Upper lobe of right lung (tissue), 1 donor: Measurements from ENCODE around the gene TUBGCP3. TPM values are rescaled to one million over a fixed set of nuclear protein-coding genes. Genes with fewer than 3 reads are reported as not detected.

ENCODE experiments used
- ATAC-seq: fragments of 200-7000 bp; cut with Tn5 transposase; one replicate; pipeline ENCODE4 v1.9.1; 2020; ENCODE audit warnings: mild to moderate bottlenecking, moderate library complexity
- DNase-seq: peaks from one replicate; pipeline ENCODE4 v3.0.0-alpha.2; 2020
- H3K27ac ChIP-seq: fragments of 200-600 bp; one replicate; pipeline ENCODE4 v1.8.0; 2022
- H3K27me3 ChIP-seq: fragments of 200-600 bp; one replicate; pipeline ENCODE4 v1.8.0; 2022; ENCODE audit warnings: mild to moderate bottlenecking
- H3K36me3 ChIP-seq: fragments of 200-600 bp; one replicate; pipeline ENCODE4 v1.8.0; 2022
- H3K4me1 ChIP-seq: fragments of 200-600 bp; one replicate; pipeline ENCODE4 v1.8.0; 2022
- H3K4me3 ChIP-seq: fragments of 200-600 bp; one replicate; pipeline ENCODE4 v1.8.0; 2022; ENCODE audit warnings: mild to moderate bottlenecking
- H3K9me3 ChIP-seq: fragments of 200-600 bp; one replicate; pipeline ENCODE4 v1.8.0; 2022
- intact Hi-C: fragments of 100-400 bp; cut with DNase I; formaldehyde crosslinking; loops from one replicate; pipeline ENCODE4 v1.11.0; 2022
- total RNA-seq: library from RNA; stranded (reverse); fragmentation: NEBNext Ultra II Directional; extraction: Animal tissue kit (Norgen Biotek cat#: 25700); gene quantifications from one replicate; pipeline ENCODE4 v1.2.1, GENCODE V29; 2021
- TF ChIP-seq, protein P1 (sequence below): fragments of 200-600 bp; IDR thresholded peaks from one replicate; pipeline ENCODE4 v1.8.0; 2022; ENCODE audit warnings: antibody characterized with exemption
- donor health status: DM: no; HTN: yes; CAD: no; lungs with severe emphysema.

Gene TUBGCP3
- total RNA-seq, 1 donor from 2014 or later = 33.9 TPM

DNA sequence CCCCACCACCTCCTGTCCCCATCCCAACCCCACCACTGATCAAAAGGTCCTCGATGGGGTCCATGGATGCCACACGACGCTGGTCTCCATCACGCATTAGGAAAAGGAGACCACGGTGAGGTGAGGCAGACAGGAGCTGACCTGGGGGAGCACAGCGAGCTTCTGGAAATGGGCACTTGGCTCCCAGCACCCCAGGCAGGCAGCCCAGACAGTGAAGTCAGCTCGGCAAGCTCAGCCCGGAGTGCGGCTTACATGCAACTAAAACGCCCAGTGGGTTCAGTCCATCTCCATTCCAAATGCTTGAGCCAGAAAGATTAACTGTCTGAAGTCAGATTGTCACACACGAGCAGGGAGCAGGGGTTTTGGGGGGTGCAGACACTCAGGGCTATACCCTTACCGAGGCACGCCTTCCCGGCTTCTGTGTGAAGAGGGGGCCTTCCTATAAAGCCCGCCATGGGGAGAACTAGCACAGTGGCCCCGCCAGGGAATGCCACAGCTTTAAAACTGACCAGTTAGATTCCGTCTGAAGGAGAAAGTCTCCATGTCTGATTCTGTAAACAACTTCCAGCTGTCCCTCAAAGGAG lies 132.4 kb downstream of the TUBGCP3 start:
- H3K4me1 ChIP-seq = no peaks in the 10 kb centered on the region
- DNase-seq (peak; percentile 46), ATAC-seq (no peak)
- H3K27me3 ChIP-seq = peaks cover 7% of the 10 kb centered on the region
- H3K36me3 ChIP-seq = no peaks in the 10 kb centered on the region
- H3K27ac ChIP-seq = no peak overlapping the region
- no peak overlapping the region for H3K4me3 ChIP-seq
- intact Hi-C loops = no loop called here
- H3K9me3 ChIP-seq = no peaks in the 10 kb centered on the region
- TF ChIP-seq, protein P1, sequence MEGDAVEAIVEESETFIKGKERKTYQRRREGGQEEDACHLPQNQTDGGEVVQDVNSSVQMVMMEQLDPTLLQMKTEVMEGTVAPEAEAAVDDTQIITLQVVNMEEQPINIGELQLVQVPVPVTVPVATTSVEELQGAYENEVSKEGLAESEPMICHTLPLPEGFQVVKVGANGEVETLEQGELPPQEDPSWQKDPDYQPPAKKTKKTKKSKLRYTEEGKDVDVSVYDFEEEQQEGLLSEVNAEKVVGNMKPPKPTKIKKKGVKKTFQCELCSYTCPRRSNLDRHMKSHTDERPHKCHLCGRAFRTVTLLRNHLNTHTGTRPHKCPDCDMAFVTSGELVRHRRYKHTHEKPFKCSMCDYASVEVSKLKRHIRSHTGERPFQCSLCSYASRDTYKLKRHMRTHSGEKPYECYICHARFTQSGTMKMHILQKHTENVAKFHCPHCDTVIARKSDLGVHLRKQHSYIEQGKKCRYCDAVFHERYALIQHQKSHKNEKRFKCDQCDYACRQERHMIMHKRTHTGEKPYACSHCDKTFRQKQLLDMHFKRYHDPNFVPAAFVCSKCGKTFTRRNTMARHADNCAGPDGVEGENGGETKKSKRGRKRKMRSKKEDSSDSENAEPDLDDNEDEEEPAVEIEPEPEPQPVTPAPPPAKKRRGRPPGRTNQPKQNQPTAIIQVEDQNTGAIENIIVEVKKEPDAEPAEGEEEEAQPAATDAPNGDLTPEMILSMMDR = no peak

DNA sequence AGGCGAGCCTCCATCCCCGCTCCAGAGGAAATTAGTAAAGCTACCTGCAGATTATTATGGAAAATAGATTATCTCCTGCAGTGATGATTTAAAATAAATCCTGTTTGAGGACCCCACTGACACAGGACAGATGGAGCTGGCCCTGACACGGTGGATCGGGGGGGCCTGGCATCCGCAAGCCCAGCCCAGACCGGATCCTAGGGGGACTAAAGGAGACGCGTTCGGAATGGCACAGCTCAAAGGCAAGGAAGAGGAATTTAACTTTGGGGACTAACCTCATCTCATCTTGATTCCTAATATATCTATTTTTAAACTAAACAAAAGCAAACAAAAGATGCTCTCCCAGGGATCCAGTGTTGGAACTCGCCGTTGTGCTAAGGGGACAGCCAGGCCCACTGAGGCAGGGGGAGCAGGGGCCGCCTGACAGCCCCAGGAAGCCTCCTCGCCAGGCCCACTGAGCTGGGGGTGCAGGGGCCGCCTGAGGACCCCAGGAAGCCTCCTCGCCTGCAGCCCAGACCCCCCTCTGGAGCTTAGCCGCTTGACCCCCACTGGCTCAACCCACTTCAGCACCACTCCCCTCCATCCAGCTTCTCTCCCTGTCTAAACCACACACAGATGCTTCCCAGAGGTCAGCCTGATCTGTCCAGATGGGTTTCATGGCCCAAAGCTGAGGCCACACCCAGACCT lies 133.2 kb downstream of the TUBGCP3 start:
- no peak for DNase-seq
- no peaks in the 10 kb centered on the region for H3K4me1 ChIP-seq

GRCh38 chr13:112453874-112454647 lies 133.9 kb downstream of the TUBGCP3 start:
- no peaks in the 10 kb centered on the region for H3K36me3 ChIP-seq
- intact Hi-C loops = no loop called here
- H3K27ac ChIP-seq = no peak overlapping the region
- TF ChIP-seq, protein P1 = no peak
- no peak for ATAC-seq
- H3K27me3 ChIP-seq = peaks cover 7% of the 10 kb centered on the region
- H3K4me3 ChIP-seq = no peak overlapping the region
- DNase-seq = no peak
- H3K4me1 ChIP-seq = no peaks in the 10 kb centered on the region
- no peaks in the 10 kb centered on the region for H3K9me3 ChIP-seq

More for the DNA sequence above, 133.2 kb downstream of the TUBGCP3 start:
- ATAC-seq = no peak
- Histone ChIP-seq H3K9me3 (no peaks in the 10 kb centered on the region), H3K27me3 (peaks cover 7% of the 10 kb centered on the region), H3K4me3 (no peak overlapping the region), H3K27ac (no peak overlapping the region), H3K36me3 (no peaks in the 10 kb centered on the region)
- TF ChIP-seq, protein P1 = no peak
- intact Hi-C loops = no loop called here

GRCh38 chr13:112453207-112453829 lies 134.6 kb downstream of the TUBGCP3 start:
- no peak overlapping the region for H3K4me3 ChIP-seq
- H3K36me3 ChIP-seq = no peaks in the 10 kb centered on the region
- H3K27ac ChIP-seq = no peak overlapping the region
- intact Hi-C loops = no loop called here
- no peak for DNase-seq
- H3K27me3 ChIP-seq = peaks cover 7% of the 10 kb centered on the region
- H3K9me3 ChIP-seq = no peaks in the 10 kb centered on the region
- TF ChIP-seq, protein P1 = no peak
- no peaks in the 10 kb centered on the region for H3K4me1 ChIP-seq
- no peak for ATAC-seq

DNA sequence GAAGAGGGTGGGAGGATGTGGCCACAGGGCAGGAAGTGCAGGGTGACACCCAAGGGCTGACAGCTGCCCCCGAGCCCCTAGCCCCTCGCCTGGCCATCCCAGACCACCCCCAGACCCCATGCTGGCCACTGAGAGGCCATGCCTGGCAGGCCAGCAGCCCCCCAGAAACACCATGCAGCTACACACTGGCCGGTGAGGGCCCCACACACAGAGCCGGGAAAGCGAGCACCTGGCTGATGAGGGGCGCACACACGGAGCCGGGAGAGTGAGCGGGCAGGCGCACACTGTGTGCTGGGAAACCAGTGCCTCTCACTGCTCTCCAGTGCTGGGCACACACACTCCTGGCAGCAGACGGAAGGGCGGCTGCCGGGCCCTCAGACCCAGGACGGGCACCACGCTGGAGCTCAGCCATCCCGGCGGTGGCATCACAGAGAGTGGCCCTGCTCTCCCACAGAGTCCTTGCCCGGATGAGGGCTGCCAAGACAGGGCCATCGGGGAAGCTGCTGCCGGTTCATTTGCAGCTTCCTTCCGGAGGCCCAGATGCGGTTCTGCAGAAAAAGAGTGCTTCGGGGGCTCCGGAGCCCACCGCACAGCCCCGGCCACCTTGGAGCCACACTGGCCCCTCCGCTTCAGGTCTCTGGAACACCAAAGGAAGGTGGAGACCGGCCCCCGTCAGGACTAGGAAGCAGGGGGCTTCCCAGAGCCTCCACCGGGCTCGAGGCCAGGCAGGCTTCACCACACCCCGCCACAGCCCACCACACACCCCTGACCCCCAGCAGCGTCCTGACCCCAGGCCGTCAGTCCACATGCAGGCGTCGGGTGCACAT lies 135.4 kb downstream of the TUBGCP3 start:
- H3K4me1 ChIP-seq = no peaks in the 10 kb centered on the region
- no peak overlapping the region for H3K4me3 ChIP-seq
- H3K36me3 ChIP-seq = no peaks in the 10 kb centered on the region
- ATAC-seq = no peak
- TF ChIP-seq, protein P1 = no peak
- H3K27ac ChIP-seq = no peak overlapping the region
- no peaks in the 10 kb centered on the region for H3K9me3 ChIP-seq
- intact Hi-C loops = no loop called here
- DNase-seq = no peak
- peaks cover 7% of the 10 kb centered on the region for H3K27me3 ChIP-seq
